HL-60/S4 treated with retinoic acid at 250 ng/mL for 4 days and 3 days (cell line): ENCODE measurements around the gene FAM9B.
"Not testable (repeated sequence)": the region's sequence is repeated elsewhere in the genome, so short reads cannot be mapped to it uniquely, and the experiment has no call there.

Experiments used
- in situ Hi-C: fragments of 300-500 bp; cut with MboI; formaldehyde crosslinking; loops from 2 replicates; pipeline ENCODE4 v1.7.0; 2022; ENCODE audit warnings: low sequenced_read_pairs

Gene FAM9B

DNA sequence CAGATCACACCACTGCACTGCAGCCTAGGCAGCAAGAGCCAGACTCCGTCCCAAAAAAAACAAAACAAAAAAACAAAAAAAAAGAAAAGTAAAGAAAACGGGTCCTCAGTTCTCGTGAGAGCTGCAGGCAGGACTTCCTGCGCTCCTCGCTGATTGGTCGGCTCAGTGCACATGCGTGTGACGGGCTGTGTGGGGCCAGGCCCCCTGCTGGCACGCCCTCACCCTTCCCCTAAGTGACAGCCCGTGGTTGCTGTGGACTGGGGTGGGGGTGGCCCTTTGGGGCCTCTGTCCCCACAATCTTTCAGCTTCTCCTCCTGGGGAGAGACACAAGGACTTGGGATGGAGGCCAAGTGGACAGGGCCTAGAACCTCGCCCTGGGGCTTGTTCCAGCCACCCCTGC is at the start of gene FAM9B:
Gene FAM9B (minus strand): TSS at position 139 of the 400 bp plus-strand sequence. CDS start 1,141 bp downstream, outside the sequence.
- in situ Hi-C loops: no loop called here

DNA sequence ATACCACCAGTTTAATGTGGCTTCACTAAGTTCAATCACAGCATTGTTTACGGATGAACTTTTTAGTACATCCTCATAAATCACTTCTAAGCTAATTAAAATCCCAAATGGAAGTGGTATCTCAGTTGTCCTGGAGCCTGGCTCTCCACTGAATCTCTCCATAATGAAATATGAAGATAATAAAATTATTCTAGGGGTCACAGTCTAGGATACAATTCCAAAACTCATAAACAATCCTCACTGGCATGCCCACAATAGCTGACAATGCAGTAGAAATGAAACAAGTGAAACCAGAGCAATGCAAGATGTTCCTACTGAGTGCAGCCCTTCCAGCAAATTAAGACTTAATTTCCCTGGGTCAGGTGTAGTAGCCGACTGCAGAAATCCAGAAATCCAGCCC is 47.3 kb upstream of the FAM9B start:
- in situ Hi-C loops: no loop called here

DNA sequence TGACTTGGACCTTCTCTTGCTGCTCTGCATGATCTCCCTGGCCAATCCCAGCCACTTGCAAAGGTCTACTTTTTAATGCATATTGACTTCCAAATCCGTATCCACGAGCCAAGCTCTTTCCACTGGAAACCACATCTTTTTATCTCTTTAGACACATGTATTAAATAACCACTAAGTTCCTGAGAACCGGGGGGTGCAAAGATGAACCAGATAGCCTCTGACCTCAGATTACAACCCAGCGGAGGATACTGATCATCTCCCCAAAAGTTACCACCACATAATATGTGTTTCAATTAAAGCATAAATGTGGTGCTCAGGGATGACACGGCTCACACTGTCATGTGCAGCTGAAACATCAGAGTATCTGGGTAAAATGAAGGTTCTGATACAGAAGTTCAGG is 40.4 kb upstream of the FAM9B start:
- in situ Hi-C loops: no loop called here

DNA sequence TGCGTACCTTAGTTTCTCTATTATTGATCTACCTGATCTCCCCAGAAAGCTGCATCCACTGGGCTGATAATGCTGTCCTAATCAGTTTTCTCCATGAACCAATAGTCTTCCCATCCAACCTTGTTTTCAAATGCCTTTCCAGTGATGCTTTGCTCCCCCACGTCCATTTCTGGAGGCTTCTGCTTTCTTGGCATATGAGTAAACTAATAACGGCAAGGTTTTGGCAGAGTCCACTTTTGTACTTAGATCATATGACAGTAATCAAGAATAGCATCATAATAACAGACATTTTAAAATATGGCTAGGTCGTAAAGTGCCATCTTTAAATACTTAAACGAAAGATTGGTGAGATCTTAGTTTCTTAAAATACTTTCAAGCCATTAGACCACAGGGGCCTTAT is 38.4 kb upstream of the FAM9B start:
- in situ Hi-C loops: no loop called here

DNA sequence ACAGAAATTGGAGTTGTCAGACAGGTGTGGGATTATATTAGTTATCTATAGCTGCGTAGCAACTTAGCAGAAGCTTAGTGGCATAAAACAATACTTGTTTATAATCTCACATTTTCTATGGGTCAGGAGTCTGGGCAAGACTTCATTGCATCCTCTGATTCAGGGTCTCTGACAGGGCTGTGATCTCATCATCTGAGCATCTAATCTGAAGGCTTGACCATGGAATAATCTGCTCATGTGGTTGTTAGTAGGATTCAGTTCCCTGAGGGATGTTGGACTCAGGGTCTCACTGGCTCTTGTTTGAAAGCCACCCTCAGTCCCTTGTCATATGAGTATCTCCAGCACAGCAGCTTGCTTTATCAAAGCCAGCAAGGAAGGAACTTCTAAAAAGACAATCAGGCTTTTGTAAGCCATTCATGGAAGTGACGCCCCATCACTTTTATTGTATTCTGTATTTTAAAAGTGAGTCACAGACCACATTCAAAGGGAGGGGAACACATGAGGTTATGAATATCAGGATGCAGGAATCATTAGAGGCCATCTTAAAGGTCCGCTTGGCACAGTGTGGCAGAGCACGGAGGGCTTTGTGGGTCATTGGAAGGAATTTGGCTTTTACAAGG is 37.2 kb upstream of the FAM9B start:
- in situ Hi-C loops: no loop called here

DNA sequence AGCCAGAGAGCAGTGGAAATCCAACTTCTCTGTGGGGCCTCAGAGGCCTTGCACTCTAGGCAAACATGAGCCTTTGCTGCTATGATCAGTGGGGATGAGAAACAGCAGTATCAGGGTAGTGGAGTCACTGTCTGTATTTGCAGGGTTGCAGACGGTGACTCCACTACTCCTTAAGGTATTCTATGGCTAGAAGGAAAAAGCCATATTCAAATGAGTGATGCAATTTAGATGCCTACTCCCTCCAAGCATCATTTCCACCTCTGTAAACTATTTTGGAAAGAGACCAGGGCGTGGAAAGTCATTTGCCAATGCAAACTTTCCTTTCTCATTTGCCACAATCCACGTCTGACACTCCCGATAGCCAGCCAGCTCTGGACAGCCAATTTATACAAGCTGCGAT is 35.6 kb upstream of the FAM9B start:
- in situ Hi-C loops: no loop called here

DNA sequence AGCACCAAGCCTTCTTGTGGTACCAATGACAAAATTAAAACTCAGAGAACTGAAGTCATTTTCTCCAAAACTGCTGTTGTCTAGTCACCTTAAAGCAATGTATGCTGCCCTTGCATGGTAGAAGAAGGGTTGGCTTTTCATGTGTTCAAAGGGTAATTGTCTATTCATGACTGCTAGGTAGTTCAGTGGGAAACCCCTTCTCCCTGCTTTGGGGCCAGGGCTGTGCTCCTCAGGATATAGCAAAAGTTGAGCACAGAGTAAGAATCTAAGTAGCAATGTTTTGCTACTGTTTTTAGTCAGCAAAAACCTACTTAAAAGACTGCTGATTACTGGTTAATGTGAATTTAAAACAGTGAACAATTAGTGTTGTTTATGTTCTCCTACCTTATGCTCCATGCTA is 30.8 kb upstream of the FAM9B start:
- in situ Hi-C loops: no loop called here

DNA sequence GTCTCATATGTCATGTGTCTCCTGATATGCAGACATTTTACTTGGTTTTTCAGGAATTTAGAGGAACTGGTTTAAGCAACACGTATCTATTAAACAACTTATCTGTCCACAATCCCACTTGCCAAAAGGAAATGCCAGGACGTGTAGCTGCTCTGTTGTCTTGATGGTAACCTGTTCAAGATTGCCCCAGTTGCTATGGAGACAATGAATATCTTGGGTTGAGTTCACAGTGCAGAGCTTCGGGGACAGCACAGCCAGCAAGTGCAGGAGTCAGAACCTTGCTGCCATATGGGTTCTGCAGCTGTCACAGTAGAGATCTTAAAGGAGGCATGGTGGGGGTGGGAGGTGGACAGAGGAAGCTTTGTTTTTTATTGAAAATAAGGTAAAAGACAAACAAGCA is 28.7 kb upstream of the FAM9B start:
- in situ Hi-C loops: no loop called here

DNA sequence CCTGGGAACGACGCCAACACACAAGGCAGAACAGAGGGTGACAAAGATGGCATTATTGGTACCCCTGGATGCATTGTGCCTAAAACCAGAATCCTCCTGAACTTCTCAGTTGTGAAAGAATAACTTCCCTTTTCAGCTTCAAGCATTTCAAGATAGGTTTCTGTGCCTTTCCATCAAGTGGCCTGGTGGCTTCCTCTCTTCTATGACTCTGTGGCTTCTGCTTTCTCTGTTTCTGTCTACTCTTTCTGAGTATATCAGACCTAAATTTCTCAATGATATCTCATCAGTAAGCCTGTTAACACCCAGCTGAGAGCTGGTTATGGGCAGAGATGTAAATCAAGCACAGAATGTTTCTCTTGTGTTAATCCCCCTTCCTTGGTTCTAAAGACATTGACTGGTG is 21.4 kb upstream of the FAM9B start:
- in situ Hi-C loops: no loop called here

DNA sequence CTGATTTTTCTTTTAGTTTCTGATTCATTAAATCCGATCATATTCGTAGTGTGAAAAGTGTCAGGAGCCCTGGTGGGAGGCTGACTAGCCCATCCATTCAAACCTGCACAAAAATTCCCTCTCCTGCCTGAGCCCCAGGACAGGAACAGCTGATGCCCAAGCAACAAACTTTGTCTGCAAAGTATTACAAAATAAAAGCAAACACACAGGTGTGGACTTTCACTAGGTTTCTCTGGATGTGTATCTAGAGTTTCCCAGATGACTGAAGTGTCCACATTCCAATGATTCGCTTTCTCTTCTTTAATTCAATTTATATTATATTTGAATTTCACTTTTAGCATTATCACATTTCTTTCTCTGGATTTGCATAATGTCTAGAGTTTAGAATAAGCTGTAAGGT is 18.2 kb upstream of the FAM9B start:
- in situ Hi-C loops: no loop called here

DNA sequence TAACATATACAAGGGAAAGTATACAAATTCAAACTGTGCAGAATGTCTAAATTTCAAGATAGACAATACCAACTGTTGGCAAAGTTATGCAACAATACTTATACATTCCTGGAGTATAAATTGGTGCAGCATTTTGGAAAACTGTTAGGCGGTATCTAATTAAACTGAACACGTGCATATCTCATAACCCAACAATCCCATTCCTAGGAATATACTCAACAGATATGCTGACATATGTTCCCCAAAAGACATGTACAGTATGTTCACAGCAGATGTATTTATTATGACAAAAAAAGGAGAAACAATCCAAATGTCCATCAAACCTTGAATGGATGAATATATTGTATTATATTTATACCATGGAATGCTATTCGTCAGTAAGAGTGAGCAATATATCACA is 16.4 kb upstream of the FAM9B start:
- in situ Hi-C loops: no loop called here

DNA sequence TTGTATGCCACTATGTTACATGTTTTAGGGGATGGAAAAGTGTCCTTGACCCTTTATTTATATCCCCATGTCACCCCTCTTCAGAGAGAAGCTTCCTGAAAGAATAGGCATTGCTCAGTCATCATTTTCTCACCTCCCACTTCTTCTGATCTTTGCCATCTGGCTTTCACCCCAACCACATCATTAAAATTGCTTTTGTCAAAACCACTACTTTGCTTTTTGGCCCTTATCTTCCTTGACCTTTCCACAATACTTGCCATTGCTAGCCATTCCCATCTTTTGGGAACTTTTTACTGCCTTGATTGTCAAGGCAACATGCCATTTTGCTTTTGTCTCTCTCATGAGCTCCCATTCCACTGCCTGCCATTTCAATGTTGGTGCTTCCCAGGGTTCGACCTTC is 14.9 kb upstream of the FAM9B start:
- in situ Hi-C loops: no loop called here

DNA sequence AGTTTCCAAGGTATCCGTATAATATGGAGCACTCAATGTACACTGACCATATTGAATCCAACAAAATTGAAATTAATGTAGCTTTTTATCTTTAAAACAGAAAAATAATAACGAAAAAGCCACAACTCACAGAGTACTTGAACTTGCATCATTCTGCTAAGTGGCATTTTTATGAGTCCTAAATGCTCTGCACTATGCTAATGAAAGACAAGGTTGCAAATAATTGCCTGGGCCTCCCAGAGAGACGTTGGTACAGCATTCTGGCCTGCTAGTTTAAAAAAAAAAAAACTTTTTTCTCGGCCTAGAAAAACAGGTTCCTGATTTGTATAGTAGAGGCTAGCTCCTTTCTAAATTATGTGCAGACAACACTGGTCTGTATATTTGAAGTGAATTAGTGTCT is 4.3 kb upstream of the FAM9B start:
- in situ Hi-C loops: no loop called here

DNA sequence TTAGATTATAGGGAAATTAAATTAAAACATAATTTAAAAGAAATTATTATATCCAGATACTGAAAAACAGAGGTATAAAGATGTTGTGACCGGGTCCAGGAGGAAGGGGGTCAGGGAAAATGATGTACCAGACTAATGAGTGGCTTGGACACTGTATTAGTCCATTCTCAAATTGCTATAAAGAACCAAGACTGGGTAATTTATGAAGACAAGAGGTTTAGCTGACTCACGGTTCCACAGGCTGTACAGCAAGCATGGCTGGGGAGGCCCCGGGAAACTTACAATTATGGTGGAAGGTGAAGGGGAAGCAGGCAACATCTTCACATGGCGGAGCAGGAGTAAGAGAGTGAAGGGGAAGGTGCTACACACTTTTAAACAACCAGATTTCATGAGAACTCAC is 3.4 kb upstream of the FAM9B start:
- in situ Hi-C loops: no loop called here

DNA sequence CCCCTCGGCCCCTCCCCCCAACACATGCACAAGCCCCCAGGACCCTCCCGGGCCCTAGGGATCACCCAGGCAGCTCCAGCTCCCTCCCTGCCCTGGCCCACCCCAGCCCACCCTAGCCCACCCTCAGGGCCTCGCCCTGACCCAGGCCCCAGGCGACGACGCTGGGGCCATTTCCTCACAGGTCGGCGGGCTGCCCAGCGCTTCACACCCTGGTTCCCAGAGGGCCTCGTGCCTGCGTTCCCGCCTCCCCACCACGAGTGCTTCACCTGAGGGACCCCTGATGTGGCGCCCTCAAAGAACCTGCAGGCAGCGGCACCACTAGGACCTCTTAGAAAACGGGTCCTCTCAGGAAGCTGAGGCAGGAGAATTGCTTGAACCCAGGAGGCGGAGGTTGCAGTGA is 341 bp downstream of the FAM9B start:
- in situ Hi-C loops: no loop called here

DNA sequence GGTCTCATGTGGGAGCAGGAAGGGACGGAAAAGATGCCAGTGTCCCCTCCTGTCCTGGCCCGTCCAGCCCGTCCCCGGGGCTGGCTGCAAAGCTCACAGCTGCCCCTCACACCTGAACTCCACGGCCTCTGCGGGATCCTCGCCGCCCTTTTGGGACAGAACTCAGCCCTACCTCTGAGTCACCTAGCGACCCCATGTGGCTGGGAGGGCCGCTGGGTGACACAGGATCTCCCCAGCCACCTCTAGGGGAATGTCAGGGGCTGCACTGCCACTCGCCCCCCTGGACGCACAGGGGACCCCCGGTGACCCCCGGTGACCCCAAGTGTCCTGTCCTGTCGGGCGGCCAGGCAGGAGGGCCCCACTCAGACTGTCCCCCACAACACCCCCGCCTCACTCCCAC is 748 bp downstream of the FAM9B start:
- in situ Hi-C loops: no loop called here

DNA sequence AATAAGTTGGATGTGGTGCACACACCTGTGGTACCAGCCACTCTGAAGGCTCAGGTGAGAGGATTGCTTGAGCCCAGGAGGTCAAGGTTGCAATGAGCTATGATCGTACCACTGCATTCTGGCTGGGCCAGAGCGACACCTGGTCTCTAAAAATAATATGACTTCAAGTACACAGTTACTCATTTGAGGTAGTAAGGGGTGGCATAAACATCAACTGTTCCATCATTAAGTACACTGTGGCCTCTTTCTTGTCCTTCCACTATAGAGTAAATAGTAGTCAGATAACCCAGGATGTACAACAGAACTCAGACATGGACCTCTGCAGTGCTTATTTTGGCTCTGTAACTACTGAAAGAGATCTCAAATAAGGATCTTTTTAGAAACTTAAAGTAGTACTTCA is 10.6 kb downstream of the FAM9B start:
- in situ Hi-C loops: no loop called here

DNA sequence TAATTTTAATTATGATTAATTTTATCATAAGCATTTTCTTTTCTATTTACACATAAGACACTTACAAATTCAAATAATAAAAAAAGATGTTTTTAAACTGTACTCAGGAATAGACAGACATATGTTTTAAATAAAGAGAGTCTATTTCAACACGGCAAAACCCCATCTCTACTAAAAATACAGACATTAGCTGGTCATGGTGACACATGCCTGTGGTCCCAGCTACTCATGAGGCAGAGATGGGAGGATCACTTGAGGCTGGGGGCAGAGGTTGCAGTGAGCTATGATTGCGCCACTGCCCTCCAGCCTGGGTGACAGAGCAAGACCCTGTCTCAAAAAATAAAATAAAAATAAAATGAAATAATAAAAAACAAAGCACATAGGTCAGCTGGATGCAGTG is 14.8 kb downstream of the FAM9B start:
- in situ Hi-C loops: no loop called here

DNA sequence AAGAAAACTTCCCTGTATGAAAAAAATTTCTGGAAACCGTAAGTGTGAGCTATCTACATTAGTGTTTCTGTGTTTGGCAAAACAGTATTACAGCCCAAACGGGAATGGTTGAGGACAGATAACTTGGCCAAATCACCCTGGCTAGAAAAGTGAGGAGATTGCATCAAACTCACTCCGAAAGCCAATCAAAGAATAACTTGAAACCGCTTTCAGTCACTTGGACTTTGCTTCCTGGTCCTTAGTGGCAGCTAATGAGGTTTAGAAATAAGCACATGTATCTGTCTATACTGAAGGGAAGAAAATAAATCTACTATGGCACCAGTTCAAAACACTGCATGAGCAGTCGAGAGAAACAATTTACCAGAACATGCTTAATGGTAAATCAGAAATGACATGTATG is 15.6 kb downstream of the FAM9B start:
- in situ Hi-C loops: not testable (repeated sequence)

DNA sequence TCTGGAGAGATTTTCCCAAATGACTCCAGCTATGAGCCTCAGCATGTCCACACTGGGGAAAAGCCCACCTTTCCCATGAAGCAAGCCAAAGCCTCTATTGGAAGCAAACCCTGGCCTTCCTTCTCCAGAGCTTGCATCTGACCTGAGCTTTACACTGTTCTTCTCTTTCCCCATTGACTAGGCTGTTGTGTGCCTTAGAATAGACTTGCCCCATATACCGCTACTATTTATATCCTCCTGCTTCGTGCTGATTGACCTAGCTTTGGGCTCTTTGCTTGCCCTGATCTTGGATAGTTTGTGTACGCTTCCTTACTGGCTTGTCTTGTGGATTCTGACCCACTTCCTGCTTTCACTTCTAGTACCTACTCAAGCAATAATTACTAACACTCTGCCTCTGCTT is 30.9 kb downstream of the FAM9B start:
- in situ Hi-C loops: no loop called here

DNA sequence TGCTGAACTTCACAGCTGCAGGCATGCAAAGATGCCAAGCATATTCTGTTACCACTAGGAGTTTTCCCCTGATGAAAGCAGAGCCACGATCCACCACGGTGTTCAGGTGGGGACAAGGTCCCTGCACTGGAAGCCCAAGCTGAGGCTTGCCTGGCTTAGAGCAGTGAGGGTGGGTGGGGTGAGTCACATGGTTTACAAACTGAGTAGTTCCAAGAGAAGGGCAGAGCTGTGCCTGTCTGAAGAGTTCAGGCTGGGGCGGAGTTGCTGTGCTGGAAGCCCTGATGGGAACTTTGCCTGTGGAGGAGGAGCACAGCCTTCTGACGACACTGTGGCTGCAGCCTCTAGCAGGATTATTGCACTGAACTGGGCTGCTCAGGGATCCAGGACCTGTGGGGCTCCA is 45.5 kb downstream of the FAM9B start:
- in situ Hi-C loops: no loop called here

DNA sequence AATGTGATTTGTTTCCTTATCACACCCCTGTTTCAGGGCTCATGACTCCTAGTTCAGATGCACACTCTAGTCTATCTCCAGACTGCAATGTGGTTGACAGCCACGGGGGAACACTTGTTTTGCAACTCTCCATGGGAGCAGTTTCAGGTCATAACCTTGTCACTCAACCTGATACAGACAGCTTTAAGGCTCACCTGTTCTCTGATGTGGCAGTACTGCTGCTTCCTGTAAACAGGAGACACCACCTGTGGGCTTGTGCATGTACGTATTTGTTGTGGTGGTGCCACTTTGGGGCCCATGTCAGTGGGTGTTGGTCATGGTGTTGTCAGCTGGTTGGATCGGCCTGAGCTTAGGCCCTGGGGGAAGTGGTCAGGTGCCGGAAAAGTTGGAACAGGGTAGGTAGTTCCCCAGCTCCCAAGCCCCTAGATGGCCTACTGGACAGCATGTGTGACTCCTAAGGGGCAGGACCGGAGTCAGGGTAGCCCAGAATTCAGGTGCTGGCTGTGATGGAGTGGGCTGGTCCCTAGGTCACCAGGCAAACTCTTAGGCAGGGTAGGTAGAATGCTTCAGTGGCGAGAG is 46.2 kb downstream of the FAM9B start:
- in situ Hi-C loops: no loop called here

DNA sequence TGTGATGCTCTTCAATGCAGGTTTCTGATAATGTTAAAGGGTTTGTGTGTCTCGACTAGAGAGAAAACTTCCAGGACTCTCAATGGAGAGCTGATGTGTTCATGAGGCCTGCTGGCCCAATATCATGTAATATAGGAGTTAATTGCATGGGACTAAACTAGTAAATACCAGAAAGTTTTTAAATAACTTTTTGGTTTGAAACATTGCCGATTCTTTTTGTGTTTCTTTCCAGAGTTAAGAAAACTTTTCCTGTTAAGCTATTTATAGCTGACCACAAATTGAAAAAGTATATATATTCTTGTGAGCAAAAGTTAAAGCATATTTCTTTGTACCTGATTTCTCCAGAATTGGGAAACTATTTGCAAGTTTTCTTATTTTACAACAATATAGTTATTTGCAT is 49.7 kb downstream of the FAM9B start:
- in situ Hi-C loops: no loop called here
